SU-DHL-6 (cell line): ENCODE measurements around the gene PCSK9.

Experiments used
- CTCF ChIP-seq: fragments of 200-600 bp; sonication (generic); IDR thresholded peaks from one replicate; pipeline ENCODE4 v1.5.1; 2017; ENCODE audit warnings: antibody characterized with exemption, mild to moderate bottlenecking, low read length, moderate library complexity; ENCODE audit not compliant: insufficient read depth, poor library complexity, severe bottlenecking
- EZH2phosphoT487 ChIP-seq: fragments of 200-600 bp; sonication (generic), shearing (Covaris generic); conservative IDR thresholded peaks from 2 replicates; pipeline ENCODE4 v1.6.1; 2018; ENCODE audit warnings: mild to moderate bottlenecking, antibody characterized with exemption, low read length, moderate library complexity, mixed read lengths

GRCh38 chr1:55035904-55036303 lies 3.4 kb upstream of the PCSK9 start:
- no peak for TF ChIP-seq CTCF
- no peak for TF ChIP-seq EZH2phosphoT487
